Stimulated activated effector memory CD8-positive, alpha-beta T cell treated with anti-CD3 and anti-CD28 coated beads, Interleukin-12 subunit alpha, Interleukin-12 subunit beta, amount 100 ng/mL, for 72 hours (primary cell): Measurements from ENCODE around the gene ASTN2.

Experiments
- ATAC-seq: fragments of 150-1000 bp; cut with Tn5 transposase; 2 replicates; pipeline ENCODE4 v1.10.0; 2021
- DNase-seq, 2 donors: peaks; one replicate each; pipeline ENCODE4 v3.0.0; 2021 to 2022; ENCODE audit warnings: low spot score in 2 of 2
- H3K27ac Mint-ChIP-seq: one replicate; pipeline ENCODE4 v1.8.0; 2022; ENCODE audit warnings: mild to moderate bottlenecking, mixed read lengths
- H3K36me3 Mint-ChIP-seq: one replicate; pipeline ENCODE4 v1.8.0; 2022; ENCODE audit warnings: mild to moderate bottlenecking, mixed read lengths
- H3K4me1 Mint-ChIP-seq: one replicate; pipeline ENCODE4 v1.8.0; 2022; ENCODE audit warnings: mixed read lengths
- H3K4me3 Mint-ChIP-seq: one replicate; pipeline ENCODE4 v1.8.0; 2022; ENCODE audit warnings: mild to moderate bottlenecking, mixed read lengths
- H3K9me3 Mint-ChIP-seq: one replicate; pipeline ENCODE4 v1.8.0; 2022; ENCODE audit warnings: mixed read lengths

ASTN2 gene

GRCh38 chr9:116662646-116663310 is 752.1 kb downstream of the ASTN2 start:
- H3K4me1 Mint-ChIP-seq, result no peaks in the 10 kb centered on the region
- H3K27ac Mint-ChIP-seq, result no peak overlapping the region
- ATAC-seq (no peak), DNase-seq (no peak)
- H3K36me3 Mint-ChIP-seq, result no peaks in the 10 kb centered on the region
- no peaks in the 10 kb centered on the region for H3K9me3 Mint-ChIP-seq
- no peak overlapping the region for H3K4me3 Mint-ChIP-seq

- Mint-ChIP-seq H3K36me3 (no peaks in the 10 kb centered on the region), H3K4me1 (no peaks in the 10 kb centered on the region), H3K4me3 (no peak overlapping the region), H3K9me3 (no peaks in the 10 kb centered on the region), H3K27ac (no peak overlapping the region)
- ATAC-seq, result peak; percentile 60
- DNase-seq, result peak in 1 of 2 donors; percentile 47
These were observed 753.6 kb downstream of the ASTN2 start for GRCh38 chr9:116661037-116661954.

- Mint-ChIP-seq H3K36me3 (no peaks in the 10 kb centered on the region), H3K9me3 (no peaks in the 10 kb centered on the region), H3K27ac (no peak overlapping the region), H3K4me1 (no peaks in the 10 kb centered on the region), H3K4me3 (no peak overlapping the region)
- ATAC-seq, result no peak
- DNase-seq, result no peak
These were observed 756.6 kb downstream of the ASTN2 start for GRCh38 chr9:116658265-116658664.

- Mint-ChIP-seq H3K4me1 (no peaks in the 10 kb centered on the region), H3K27ac (no peak overlapping the region), H3K4me3 (no peak overlapping the region), H3K9me3 (no peaks in the 10 kb centered on the region), H3K36me3 (no peaks in the 10 kb centered on the region)
- ATAC-seq, result no peak
- no peak for DNase-seq
These were observed 757.9 kb downstream of the ASTN2 start for GRCh38 chr9:116656977-116657376.

- no peak for DNase-seq
- no peaks in the 10 kb centered on the region for H3K4me1 Mint-ChIP-seq
- H3K36me3 Mint-ChIP-seq, result no peaks in the 10 kb centered on the region
- ATAC-seq, result no peak
- no peak overlapping the region for H3K4me3 Mint-ChIP-seq
- H3K27ac Mint-ChIP-seq, result no peak overlapping the region
- H3K9me3 Mint-ChIP-seq, result no peaks in the 10 kb centered on the region
These were observed 758.3 kb downstream of the ASTN2 start for GRCh38 chr9:116656501-116656971.

DNA sequence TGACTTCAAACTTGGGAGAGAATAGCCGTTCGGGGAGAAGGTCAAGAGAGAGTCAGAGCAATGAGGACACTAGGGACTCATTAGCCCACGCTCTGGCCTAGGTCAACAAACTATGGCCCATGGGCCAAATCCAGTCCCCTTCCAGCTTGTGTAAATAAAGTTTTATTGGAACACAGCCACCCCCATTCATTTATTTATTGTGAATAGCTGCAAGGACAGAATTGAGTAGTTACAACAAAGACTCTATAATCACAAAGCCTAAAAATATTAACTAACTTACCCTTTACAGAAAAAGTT is 760.9 kb downstream of the ASTN2 start:
- no peak overlapping the region for H3K4me3 Mint-ChIP-seq
- H3K9me3 Mint-ChIP-seq, result no peaks in the 10 kb centered on the region
- no peak for DNase-seq
- H3K4me1 Mint-ChIP-seq, result no peaks in the 10 kb centered on the region
- ATAC-seq, result no peak
- no peaks in the 10 kb centered on the region for H3K36me3 Mint-ChIP-seq
- H3K27ac Mint-ChIP-seq, result no peak overlapping the region

- no peaks in the 10 kb centered on the region for H3K4me1 Mint-ChIP-seq
- no peaks in the 10 kb centered on the region for H3K36me3 Mint-ChIP-seq
- no peaks in the 10 kb centered on the region for H3K9me3 Mint-ChIP-seq
- DNase-seq, result no peak
- H3K27ac Mint-ChIP-seq, result no peak overlapping the region
- no peak overlapping the region for H3K4me3 Mint-ChIP-seq
- ATAC-seq, result no peak
These were observed 761.4 kb downstream of the ASTN2 start for GRCh38 chr9:116653348-116654058.

DNA sequence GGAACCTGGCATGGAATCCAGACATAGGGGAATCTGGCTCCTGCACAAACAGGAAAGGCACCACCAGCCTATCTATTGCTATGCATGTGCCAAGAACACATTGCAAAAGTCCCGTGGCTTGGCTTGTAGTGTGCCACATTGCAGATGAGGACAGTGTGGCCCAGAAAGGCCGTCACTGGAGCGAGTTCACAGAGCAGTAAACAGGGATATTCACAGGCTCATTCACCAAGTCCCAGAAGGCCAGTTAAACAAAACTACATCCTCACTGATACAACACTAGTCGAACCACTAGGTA is 767.4 kb downstream of the ASTN2 start:
- H3K27ac Mint-ChIP-seq, result no peak overlapping the region
- H3K4me3 Mint-ChIP-seq, result no peak overlapping the region
- DNase-seq, result no peak
- no peaks in the 10 kb centered on the region for H3K4me1 Mint-ChIP-seq
- H3K9me3 Mint-ChIP-seq, result no peaks in the 10 kb centered on the region
- H3K36me3 Mint-ChIP-seq, result no peaks in the 10 kb centered on the region
- no peak for ATAC-seq

GRCh38 chr9:116646661-116647514 is 768.0 kb downstream of the ASTN2 start:
- no peaks in the 10 kb centered on the region for H3K4me1 Mint-ChIP-seq
- H3K27ac Mint-ChIP-seq, result no peak overlapping the region
- no peak overlapping the region for H3K4me3 Mint-ChIP-seq
- H3K9me3 Mint-ChIP-seq, result no peaks in the 10 kb centered on the region
- H3K36me3 Mint-ChIP-seq, result no peaks in the 10 kb centered on the region
- DNase-seq, result no peak
- ATAC-seq, result peak; percentile 44

- Mint-ChIP-seq H3K27ac (no peak overlapping the region), H3K4me3 (no peak overlapping the region), H3K36me3 (no peaks in the 10 kb centered on the region), H3K4me1 (no peaks in the 10 kb centered on the region), H3K9me3 (no peaks in the 10 kb centered on the region)
- ATAC-seq (no peak), DNase-seq (no peak)
These were observed 770.7 kb downstream of the ASTN2 start for GRCh38 chr9:116644091-116644688.

DNA sequence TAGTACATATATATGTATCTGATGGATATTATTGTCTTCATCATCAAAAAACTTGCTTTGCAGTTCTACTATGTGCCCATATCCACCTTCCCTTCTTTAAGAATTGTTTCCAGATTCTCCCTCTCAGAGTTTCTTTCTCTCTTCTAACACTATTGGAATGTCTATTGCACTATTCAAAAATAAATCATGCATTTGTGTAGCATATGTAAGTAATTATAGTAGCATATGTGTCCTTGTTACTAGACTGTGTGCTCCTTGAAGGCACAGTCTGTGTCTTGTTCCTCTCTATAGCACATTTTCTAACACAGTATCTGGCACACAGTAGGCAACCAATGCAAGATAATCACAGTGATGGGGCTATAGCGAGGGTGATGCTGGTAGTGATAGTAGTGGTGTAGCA is 771.2 kb downstream of the ASTN2 start:
- Mint-ChIP-seq H3K4me3 (no peak overlapping the region), H3K27ac (no peak overlapping the region), H3K4me1 (no peaks in the 10 kb centered on the region), H3K36me3 (no peaks in the 10 kb centered on the region), H3K9me3 (no peaks in the 10 kb centered on the region)
- ATAC-seq (no peak), DNase-seq (no peak)

DNA sequence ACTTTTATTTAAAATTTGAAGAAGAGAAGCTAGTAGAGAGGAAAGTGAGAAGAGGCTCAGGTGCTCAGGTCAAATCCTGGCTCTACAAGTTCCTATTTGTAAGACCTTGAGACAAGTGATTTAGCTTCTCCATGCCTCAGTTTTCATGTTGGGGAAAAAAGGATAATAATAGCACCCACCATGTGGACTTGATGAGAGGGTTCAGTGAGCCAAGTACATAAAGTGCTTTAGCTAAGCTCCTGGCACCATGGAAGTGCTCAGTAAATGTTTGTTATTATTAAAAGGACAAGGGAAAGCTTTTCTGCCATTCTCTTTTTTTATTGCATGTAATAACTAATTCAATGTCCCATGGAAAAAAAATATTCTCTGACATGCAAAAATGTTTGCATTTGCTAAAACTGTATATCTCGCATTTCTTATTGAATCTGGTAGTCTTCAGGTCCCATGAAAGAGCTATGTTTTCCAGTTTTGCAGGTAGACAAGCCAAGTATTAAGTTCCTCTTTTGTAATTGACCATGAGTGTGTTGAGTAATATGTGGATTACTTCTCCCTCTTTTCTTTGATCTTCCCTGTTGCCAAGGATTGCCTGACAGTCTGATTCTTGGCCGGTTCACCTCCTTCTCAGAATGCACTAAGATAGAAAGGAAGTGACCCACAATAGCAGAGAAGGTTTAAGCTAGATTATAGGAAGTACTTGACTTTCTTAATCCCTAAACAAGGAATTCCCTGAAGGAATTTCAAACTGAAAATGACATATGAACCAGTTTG is 773.4 kb downstream of the ASTN2 start:
- no peak for ATAC-seq
- Mint-ChIP-seq H3K27ac (no peak overlapping the region), H3K4me1 (no peaks in the 10 kb centered on the region), H3K9me3 (no peaks in the 10 kb centered on the region), H3K4me3 (no peak overlapping the region), H3K36me3 (no peaks in the 10 kb centered on the region)
- no peak for DNase-seq

- H3K4me1 Mint-ChIP-seq, result no peaks in the 10 kb centered on the region
- ATAC-seq, result no peak
- no peak for DNase-seq
- no peaks in the 10 kb centered on the region for H3K9me3 Mint-ChIP-seq
- no peak overlapping the region for H3K4me3 Mint-ChIP-seq
- H3K36me3 Mint-ChIP-seq, result no peaks in the 10 kb centered on the region
- H3K27ac Mint-ChIP-seq, result no peak overlapping the region
These were observed 775.6 kb downstream of the ASTN2 start for GRCh38 chr9:116639251-116639741.

DNA sequence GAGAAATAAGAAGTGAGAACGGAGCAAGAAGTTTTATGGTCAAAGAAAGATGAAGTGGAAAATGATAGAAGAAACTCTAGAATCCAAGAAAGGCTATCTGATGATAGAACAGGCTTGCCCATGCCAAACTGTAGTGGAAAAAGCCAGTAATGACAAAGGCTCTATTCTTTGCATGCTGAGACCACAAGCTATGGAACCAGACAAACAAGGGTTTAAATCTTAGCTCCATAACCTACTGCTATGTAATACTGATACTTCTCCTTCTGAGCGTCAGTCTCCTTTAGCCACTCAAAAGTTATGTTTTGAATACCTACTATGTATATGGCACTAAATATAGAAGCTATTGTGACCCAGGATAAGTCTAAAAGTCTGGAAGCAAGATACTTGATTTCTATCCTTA is 778.9 kb downstream of the ASTN2 start:
- H3K27ac Mint-ChIP-seq, result no peak overlapping the region
- no peaks in the 10 kb centered on the region for H3K4me1 Mint-ChIP-seq
- no peaks in the 10 kb centered on the region for H3K9me3 Mint-ChIP-seq
- no peaks in the 10 kb centered on the region for H3K36me3 Mint-ChIP-seq
- DNase-seq (no peak), ATAC-seq (no peak)
- H3K4me3 Mint-ChIP-seq, result no peak overlapping the region
